T-cell (primary cell): ENCODE results near the gene EYA2. TPM values are rescaled to one million over a fixed set of nuclear protein-coding genes. Genes with fewer than 3 reads are reported as not detected.

Experiments
- ATAC-seq, 4 experiments: fragments of 200-7000 bp in 3 of 4; fragments of 150-1000 bp in 1 of 4; cut with Tn5 transposase; replicated peaks in 1 of 4; 1 replicate in 3 of 4; 2 replicates in 1 of 4; pipeline ENCODE4 v1.10.0; 2021; ENCODE audit warnings: moderate library complexity in 3 of 4, mild to moderate bottlenecking in 2 of 4, moderate number of reproducible peaks in 1 of 4
- CTCF ChIA-PET, 2 donors: fragments of 300-600 bp; sonication (Branson Sonifier 250); formaldehyde crosslinking; loops; one replicate each; lab custom pipeline; 2022; ENCODE audit warnings: antibody characterized with exemption in 2 of 2; lab: Charles Lee
- POLR2A ChIA-PET, 2 donors: fragments of 300-600 bp; sonication (Branson Sonifier 250); formaldehyde crosslinking; loops; one replicate each; lab custom pipeline; 2022; ENCODE audit warnings: antibody characterized with exemption in 2 of 2; lab: Charles Lee
- DNase-seq, 35 experiments: peaks; one replicate each; pipeline versions ENCODE4 v3.0.0 to v3.0.0-alpha.2; 2013 to 2023
- H3K27ac ChIP-seq: one replicate; pipeline ENCODE4 v1.5.1; 2013; ENCODE audit warnings: low read length
- H3K27me3 ChIP-seq, 2 experiments: replicated peaks in 1 of 2; 1 replicate in 1 of 2; 2 replicates in 1 of 2; pipeline versions ENCODE4 v1.6.1 to v1.7.0; 2013; ENCODE audit warnings: low read length in 1 of 2, mixed read lengths in 1 of 2; ENCODE audit not compliant: control insufficient read depth in 2 of 2, insufficient read depth in 2 of 2; ENCODE audit errors: extremely low read depth in 1 of 2
- H3K36me3 ChIP-seq, 2 donors: 1 replicate in 1 of 2; 2 replicates in 1 of 2; pipeline versions ENCODE4 v1.6.1 to v1.7.0; 2013; ENCODE audit warnings: low read length in 1 of 2; ENCODE audit not compliant: control insufficient read depth in 2 of 2, insufficient read depth in 1 of 2; ENCODE audit errors: extremely low read depth in 1 of 2
- H3K4me1 ChIP-seq, 2 experiments: 1 replicate in 1 of 2; 2 replicates in 1 of 2; pipeline versions ENCODE4 v1.6.1 to v1.7.0; 2013; ENCODE audit warnings: low read length in 2 of 2, mixed read lengths in 1 of 2; ENCODE audit not compliant: insufficient read depth in 2 of 2, control insufficient read depth in 1 of 2; ENCODE audit errors: extremely low read depth in 1 of 2
- H3K4me3 ChIP-seq, 2 donors: 1 replicate in 1 of 2; 2 replicates in 1 of 2; pipeline versions ENCODE4 v1.5.1 to v1.7.0; 2013; ENCODE audit warnings: mild to moderate bottlenecking in 2 of 2, low read length in 1 of 2, moderate library complexity in 1 of 2; ENCODE audit not compliant: control insufficient read depth in 1 of 2; ENCODE audit errors: extremely low read depth in 1 of 2
- H3K9me3 ChIP-seq: 2 replicates; pipeline ENCODE4 v1.7.0; 2013
- H3K27ac Mint-ChIP-seq, 2 donors: one replicate each; pipeline ENCODE4 v1.8.0; 2020 to 2021; ENCODE audit warnings: mild to moderate bottlenecking in 2 of 2, mixed read lengths in 2 of 2
- H3K27me3 Mint-ChIP-seq, 2 donors: one replicate each; pipeline ENCODE4 v1.8.0; 2021 to 2022; ENCODE audit warnings: mixed read lengths in 2 of 2
- H3K36me3 Mint-ChIP-seq: one replicate; pipeline ENCODE4 v1.8.0; 2021; ENCODE audit warnings: mixed read lengths
- H3K4me1 Mint-ChIP-seq, 3 donors: one replicate each; pipeline ENCODE4 v1.8.0; 2020 to 2022; ENCODE audit warnings: mixed read lengths in 3 of 3, mild to moderate bottlenecking in 1 of 3
- H3K4me3 Mint-ChIP-seq, 3 donors: one replicate each; pipeline ENCODE4 v1.8.0; 2020 to 2022; ENCODE audit warnings: mild to moderate bottlenecking in 3 of 3, mixed read lengths in 3 of 3, moderate library complexity in 3 of 3
- H3K9me3 Mint-ChIP-seq, 3 donors: one replicate each; pipeline ENCODE4 v1.8.0; 2020 to 2022; ENCODE audit warnings: mixed read lengths in 3 of 3
- WGBS: methylation state at CpG from one replicate; pipeline ENCODE4 v1.1.5; 2013; ENCODE audit warnings: missing lambda C conversion rate; ENCODE audit not compliant: insufficient coverage; 5-methylcytosine and 5-hydroxymethylcytosine counted together
- total RNA-seq, 35 experiments: library from RNA in 6 of 35; stranded (reverse) in 6 of 35; fragments of 120-200 nt in 1 of 35; gene quantifications; one replicate each; pipeline versions ENCODE4 v1.2.1 to v1.2.4 and lab custom pipeline; 2013 to 2026

EYA2 gene
- total RNA-seq, 5 donors from 2014 or later (not counting 1 experiment from before 2014, with no cell fraction given) = not detected

DNA sequence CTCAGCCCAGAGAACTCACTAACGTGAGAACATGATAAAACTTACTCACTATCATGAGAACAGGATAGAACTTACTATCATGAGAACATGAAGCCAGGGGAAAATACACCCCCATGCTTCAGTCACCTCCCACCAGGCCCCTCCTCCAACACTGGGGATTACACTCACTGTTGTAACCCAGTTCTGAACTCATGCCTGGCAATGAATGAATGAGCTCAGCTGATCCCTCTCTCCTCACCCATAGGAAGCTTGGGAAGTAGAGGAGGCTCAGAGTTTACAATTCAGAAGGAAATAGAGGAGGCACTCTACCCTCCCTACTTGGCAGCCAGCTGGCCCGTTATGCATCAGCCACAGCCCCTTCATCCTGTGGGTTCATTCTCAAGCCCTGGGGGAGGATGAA lies 102.5 kb downstream of the EYA2 start:
- no peaks in the 10 kb centered on the region for H3K36me3 Mint-ChIP-seq
- CTCF ChIA-PET = no interaction called here
- no peak overlapping the region for H3K27ac Mint-ChIP-seq
- H3K4me3 ChIP-seq = no peak overlapping the region
- DNase-seq (no peak), ATAC-seq (no peak)
- no peak overlapping the region for H3K27ac ChIP-seq
- POLR2A ChIA-PET = no interaction called here
- no peaks in the 10 kb centered on the region for H3K4me1 ChIP-seq
- peaks cover 14 to 25% of the 10 kb centered on the region in 2 donors for H3K27me3 Mint-ChIP-seq
- peaks cover 0 to 11% (median 5%) of the 10 kb centered on the region in 3 donors for H3K4me1 Mint-ChIP-seq
- H3K36me3 ChIP-seq = no peaks in the 10 kb centered on the region
- H3K4me3 Mint-ChIP-seq = no peak overlapping the region
- H3K9me3 ChIP-seq = no peaks in the 10 kb centered on the region
- H3K27me3 ChIP-seq = peaks cover 0 to 16% of the 10 kb centered on the region in 2 experiments
- 60% methylated on average over 1 of the region's 2 CpGs for WGBS
- H3K9me3 Mint-ChIP-seq = no peaks in the 10 kb centered on the region

DNA sequence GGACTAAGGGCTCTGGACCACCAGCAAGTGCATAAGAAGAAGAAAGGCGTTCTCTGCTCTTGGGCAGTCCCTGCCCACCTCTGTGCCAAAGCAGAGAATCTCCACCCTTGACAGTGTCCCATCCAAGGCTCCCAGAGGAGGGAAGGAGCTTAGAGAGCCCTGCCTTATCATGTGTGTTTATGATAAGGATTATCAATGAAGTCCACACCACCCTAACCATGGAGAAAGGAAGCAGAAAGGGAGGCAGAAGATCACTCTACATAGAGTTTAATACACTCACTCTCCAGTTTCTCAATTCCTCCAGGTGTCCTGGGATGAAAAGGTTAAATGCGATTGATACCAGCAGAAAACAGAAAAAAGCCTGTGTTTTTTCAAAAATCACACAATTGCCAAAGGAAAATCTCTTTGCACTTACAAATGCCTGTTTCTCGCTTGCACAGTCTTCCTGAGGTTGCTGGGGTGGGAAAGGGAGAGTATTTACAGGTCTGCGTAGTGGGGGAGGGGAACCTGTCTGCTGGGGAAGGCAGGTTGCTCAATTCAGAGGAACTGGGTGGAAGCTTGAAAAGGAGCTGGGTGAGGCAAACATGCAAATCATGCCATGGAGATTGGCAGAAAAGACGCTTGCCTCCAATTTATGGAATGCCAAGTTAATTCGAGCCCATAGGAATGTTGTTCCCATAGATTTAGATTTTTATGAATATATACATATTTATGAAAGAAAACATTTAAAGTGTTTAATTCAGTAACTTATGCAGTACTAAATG lies 104.0 kb downstream of the EYA2 start:
- ATAC-seq (no peak), DNase-seq (no peak)
- no peak overlapping the region for H3K27ac ChIP-seq
- H3K36me3 ChIP-seq = no peaks in the 10 kb centered on the region
- peaks cover 26 to 30% of the 10 kb centered on the region in 2 donors for H3K27me3 Mint-ChIP-seq
- H3K4me1 ChIP-seq = no peaks in the 10 kb centered on the region
- H3K4me1 Mint-ChIP-seq = peaks cover 0 to 12% (median 5%) of the 10 kb centered on the region in 3 donors
- peaks cover 0 to 4% (median 0%) of the 10 kb centered on the region in 3 donors for H3K9me3 Mint-ChIP-seq
- WGBS = 25% methylated on average over 2 of the region's 6 CpGs
- ChIA-PET POLR2A (no interaction called here), CTCF (no interaction called here)
- no peak overlapping the region for H3K27ac Mint-ChIP-seq
- H3K4me3 Mint-ChIP-seq = no peak overlapping the region
- H3K4me3 ChIP-seq = no peak overlapping the region
- H3K36me3 Mint-ChIP-seq = no peaks in the 10 kb centered on the region
- H3K9me3 ChIP-seq = no peaks in the 10 kb centered on the region
- H3K27me3 ChIP-seq = peaks cover 0 to 16% of the 10 kb centered on the region in 2 experiments

GRCh38 chr20:46999801-47000465 lies 105.3 kb downstream of the EYA2 start:
- ChIA-PET POLR2A (no interaction called here), CTCF (interaction anchor here in 1 of 2 donors (0.6 kb wide), 1 partner anchor 1934 kb away, joined by 3 read pairs; no protein-coding TSS in a partner anchor)
- no peak overlapping the region for H3K4me3 ChIP-seq
- H3K36me3 ChIP-seq = no peaks in the 10 kb centered on the region
- ATAC-seq (no peak), DNase-seq (no peak)
- no peak overlapping the region for H3K27ac ChIP-seq
- H3K9me3 Mint-ChIP-seq = peaks cover 0 to 14% (median 3%) of the 10 kb centered on the region in 3 donors
- H3K4me1 ChIP-seq = no peaks in the 10 kb centered on the region
- H3K27ac Mint-ChIP-seq = no peak overlapping the region
- no peak overlapping the region for H3K4me3 Mint-ChIP-seq
- peaks cover 34 to 36% of the 10 kb centered on the region in 2 donors for H3K27me3 Mint-ChIP-seq
- H3K4me1 Mint-ChIP-seq = peaks cover 0 to 3% (median 0%) of the 10 kb centered on the region in 3 donors
- no peaks in the 10 kb centered on the region for H3K9me3 ChIP-seq
- WGBS = 92% methylated on average over 10 of the region's 11 CpGs
- H3K27me3 ChIP-seq = peaks cover 0 to 16% of the 10 kb centered on the region in 2 experiments
- H3K36me3 Mint-ChIP-seq = no peaks in the 10 kb centered on the region

DNA sequence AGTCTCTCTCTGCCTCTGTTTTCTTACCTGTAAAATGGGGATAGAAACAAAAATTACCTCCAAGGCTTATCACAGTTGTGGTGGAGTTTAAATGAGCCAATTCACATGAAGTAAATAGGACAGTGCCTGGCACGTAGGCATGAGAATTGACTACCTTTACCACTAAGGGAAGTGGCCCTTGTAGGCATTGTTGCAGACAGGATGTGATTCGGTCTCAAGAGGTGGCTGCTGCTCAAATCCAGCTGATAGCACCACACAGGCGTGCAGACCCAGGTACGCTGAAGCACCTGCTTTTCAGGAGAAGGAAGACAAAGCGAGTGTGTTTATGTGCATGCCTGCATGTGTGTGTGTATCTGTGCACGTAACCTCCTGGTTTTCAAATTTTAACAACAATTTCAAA lies 108.6 kb downstream of the EYA2 start:
- POLR2A ChIA-PET = no interaction called here
- Mint-ChIP-seq H3K4me1 (peaks cover 0 to 3% (median 0%) of the 10 kb centered on the region in 3 donors), H3K9me3 (peaks cover 0 to 19% (median 3%) of the 10 kb centered on the region in 3 donors), H3K27ac (no peak overlapping the region), H3K27me3 (peaks cover 32 to 38% of the 10 kb centered on the region in 2 donors), H3K36me3 (no peaks in the 10 kb centered on the region), H3K4me3 (no peak overlapping the region)
- Histone ChIP-seq H3K9me3 (no peaks in the 10 kb centered on the region), H3K36me3 (no peaks in the 10 kb centered on the region), H3K4me3 (no peak overlapping the region), H3K4me1 (no peaks in the 10 kb centered on the region), H3K27me3 (peaks cover 0 to 29% of the 10 kb centered on the region in 2 experiments), H3K27ac (no peak overlapping the region)
- CTCF ChIA-PET = no interaction called here
- ATAC-seq = no peak
- WGBS = 75% methylated on average over 1 of the region's 6 CpGs
- no peak for DNase-seq

DNA sequence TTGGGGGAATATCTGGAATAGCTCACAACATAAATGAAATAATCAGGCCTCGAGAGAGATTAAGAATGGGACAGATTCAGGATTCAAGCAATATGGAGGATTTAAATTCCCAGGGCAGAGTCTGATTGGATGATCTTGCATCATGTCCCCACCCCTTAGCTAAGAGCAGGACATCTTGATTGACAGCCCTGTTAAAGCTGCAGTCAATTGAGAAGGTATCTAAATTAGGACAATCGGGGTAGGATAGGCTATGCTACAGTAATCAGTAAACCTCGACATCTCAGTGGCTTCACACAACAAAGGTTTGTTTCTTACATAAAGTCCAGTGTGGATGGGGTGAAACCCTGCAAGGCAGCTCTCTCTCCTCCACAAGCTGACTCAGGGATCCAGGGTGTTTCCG lies 109.5 kb downstream of the EYA2 start:
- ChIA-PET CTCF (no interaction called here), POLR2A (no interaction called here)
- no peak overlapping the region for H3K27ac Mint-ChIP-seq
- H3K27me3 Mint-ChIP-seq = peaks cover 29 to 35% of the 10 kb centered on the region in 2 donors
- Histone ChIP-seq H3K27ac (no peak overlapping the region), H3K27me3 (peaks cover 0 to 26% of the 10 kb centered on the region in 2 experiments), H3K4me1 (no peaks in the 10 kb centered on the region), H3K9me3 (no peaks in the 10 kb centered on the region), H3K4me3 (no peak overlapping the region), H3K36me3 (no peaks in the 10 kb centered on the region)
- peaks cover 0 to 19% (median 3%) of the 10 kb centered on the region in 3 donors for H3K9me3 Mint-ChIP-seq
- no peak for DNase-seq
- ATAC-seq = no peak
- no peak overlapping the region for H3K4me3 Mint-ChIP-seq
- no CpG with 5 or more reads among the region's 4 CpGs for WGBS
- peaks cover 0 to 3% (median 0%) of the 10 kb centered on the region in 3 donors for H3K4me1 Mint-ChIP-seq
- no peaks in the 10 kb centered on the region for H3K36me3 Mint-ChIP-seq

GRCh38 chr20:47007826-47008655 lies 113.4 kb downstream of the EYA2 start:
- Mint-ChIP-seq H3K27ac (no peak overlapping the region), H3K4me3 (no peak overlapping the region), H3K36me3 (no peaks in the 10 kb centered on the region), H3K4me1 (peaks cover 0 to 3% (median 0%) of the 10 kb centered on the region in 3 donors), H3K9me3 (peaks cover 0 to 15% (median 3%) of the 10 kb centered on the region in 3 donors), H3K27me3 (peaks cover 24 to 25% of the 10 kb centered on the region in 2 donors)
- DNase-seq (no peak), ATAC-seq (no peak)
- Histone ChIP-seq H3K4me1 (no peaks in the 10 kb centered on the region), H3K27me3 (peaks cover 2 to 17% of the 10 kb centered on the region in 2 experiments), H3K4me3 (no peak overlapping the region), H3K36me3 (no peaks in the 10 kb centered on the region), H3K27ac (no peak overlapping the region), H3K9me3 (no peaks in the 10 kb centered on the region)
- WGBS = 81% methylated on average over 12 of the region's 14 CpGs
- ChIA-PET CTCF (no interaction called here), POLR2A (no interaction called here)
